Measurements from ENCODE around the gene TMEM53. TPM values are rescaled to one million over a fixed set of nuclear protein-coding genes. Genes with fewer than 3 reads are reported as not detected.

Gene TMEM53
- total RNA-seq, 1 experiment from 2014 or later: 9.3 TPM

DNA sequence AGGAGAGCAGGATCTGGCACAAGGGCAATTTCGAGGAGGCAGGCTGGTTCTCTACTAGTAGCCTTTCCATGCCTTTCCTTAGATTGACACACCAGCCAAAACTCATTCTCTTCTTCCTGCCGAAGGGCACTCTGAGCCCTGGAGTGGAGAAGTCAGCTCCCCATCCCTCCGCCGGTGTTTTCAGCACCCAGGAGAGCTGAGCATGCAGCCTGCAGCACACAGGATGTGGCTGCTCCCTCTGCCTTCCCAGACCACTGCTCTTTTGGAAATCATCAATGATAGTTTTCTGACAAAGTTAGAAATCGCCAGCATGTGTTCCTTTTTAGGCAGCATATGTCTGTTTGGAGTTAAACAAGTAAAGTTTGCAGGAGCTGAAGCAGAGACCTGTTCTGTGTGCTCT, 45.0 kb upstream of the TMEM53 start:
- peaks cover 3% of the 10 kb centered on the region for H3F3A ChIP-seq (ENCODE audit: low read length, unreplicated experiment)
- intact Hi-C loops (cut with micrococcal nuclease): no loop called here
- no peaks in the 10 kb centered on the region for H3K9me2 ChIP-seq (replicated peaks; ENCODE audit: low read length)
- H3K36me3 ChIP-seq (ENCODE audit: low read depth, low read length): no peaks in the 10 kb centered on the region
- no peak overlapping the region for H2AFZ ChIP-seq (ENCODE audit: low read length)
- no peaks in the 10 kb centered on the region for H3K27me3 ChIP-seq (ENCODE audit: low read length)
- TF ChIP-seq EZH2phosphoT487 (IDR thresholded peaks at IDR 0.05; ENCODE audit: borderline replicate concordance, low read length) (no peak), EZH2 (IDR thresholded peaks at IDR 0.05; ENCODE audit: low read length, unreplicated experiment) (no peak)
- TF ChIP-seq, protein P1, sequence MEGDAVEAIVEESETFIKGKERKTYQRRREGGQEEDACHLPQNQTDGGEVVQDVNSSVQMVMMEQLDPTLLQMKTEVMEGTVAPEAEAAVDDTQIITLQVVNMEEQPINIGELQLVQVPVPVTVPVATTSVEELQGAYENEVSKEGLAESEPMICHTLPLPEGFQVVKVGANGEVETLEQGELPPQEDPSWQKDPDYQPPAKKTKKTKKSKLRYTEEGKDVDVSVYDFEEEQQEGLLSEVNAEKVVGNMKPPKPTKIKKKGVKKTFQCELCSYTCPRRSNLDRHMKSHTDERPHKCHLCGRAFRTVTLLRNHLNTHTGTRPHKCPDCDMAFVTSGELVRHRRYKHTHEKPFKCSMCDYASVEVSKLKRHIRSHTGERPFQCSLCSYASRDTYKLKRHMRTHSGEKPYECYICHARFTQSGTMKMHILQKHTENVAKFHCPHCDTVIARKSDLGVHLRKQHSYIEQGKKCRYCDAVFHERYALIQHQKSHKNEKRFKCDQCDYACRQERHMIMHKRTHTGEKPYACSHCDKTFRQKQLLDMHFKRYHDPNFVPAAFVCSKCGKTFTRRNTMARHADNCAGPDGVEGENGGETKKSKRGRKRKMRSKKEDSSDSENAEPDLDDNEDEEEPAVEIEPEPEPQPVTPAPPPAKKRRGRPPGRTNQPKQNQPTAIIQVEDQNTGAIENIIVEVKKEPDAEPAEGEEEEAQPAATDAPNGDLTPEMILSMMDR (conservative IDR thresholded peaks at IDR 0.05; ENCODE audit: low read depth, low read length): no peak
- ChIA-PET CTCF (no interaction called here), POLR2A (ENCODE audit: unreplicated experiment) (interaction anchor here (0.6 kb wide), 1 partner anchor 11 kb away, joined by 7 read pairs; no protein-coding TSS in a partner anchor)
- no peaks in the 10 kb centered on the region for H4K20me1 ChIP-seq (ENCODE audit: low read length)
- H3K27ac ChIP-seq (ENCODE audit: low read length): no peak overlapping the region
- H3K9me3 ChIP-seq (ENCODE audit: low read length): no peaks in the 10 kb centered on the region
- no peak overlapping the region for H3K4me2 ChIP-seq (ENCODE audit: low read length)
- DNase-seq (no peak), ATAC-seq (no peak)
- H3K79me2 ChIP-seq (ENCODE audit: low read length): no peaks in the 10 kb centered on the region
- H3K4me1 ChIP-seq (ENCODE audit: insufficient read depth, low read length): no peaks in the 10 kb centered on the region
- H3K4me3 ChIP-seq (ENCODE audit: low read length): no peak overlapping the region
- BruUV-seq (replicated peaks): no TSS peak
- no peak overlapping the region for H3K9ac ChIP-seq (ENCODE audit: low read length)

- Histone ChIP-seq H3K9ac (ENCODE audit: low read length) (no peak overlapping the region), H3F3A (ENCODE audit: low read length, unreplicated experiment) (peaks cover 3% of the 10 kb centered on the region), H3K4me1 (ENCODE audit: insufficient read depth, low read length) (peaks cover 7% of the 10 kb centered on the region), H4K20me1 (ENCODE audit: low read length) (no peaks in the 10 kb centered on the region), H3K79me2 (ENCODE audit: low read length) (no peaks in the 10 kb centered on the region), H3K4me2 (ENCODE audit: low read length) (no peak overlapping the region), H2AFZ (ENCODE audit: low read length) (no peak overlapping the region), H3K27ac (ENCODE audit: low read length) (no peak overlapping the region), H3K9me3 (ENCODE audit: low read length) (no peaks in the 10 kb centered on the region), H3K4me3 (ENCODE audit: low read length) (no peak overlapping the region), H3K36me3 (ENCODE audit: low read depth, low read length) (no peaks in the 10 kb centered on the region), H3K9me2 (replicated peaks; ENCODE audit: low read length) (no peaks in the 10 kb centered on the region), H3K27me3 (ENCODE audit: low read length) (no peaks in the 10 kb centered on the region)
- intact Hi-C loops (cut with micrococcal nuclease): no loop called here
- BruUV-seq (replicated peaks): no TSS peak
- POLR2A ChIA-PET (ENCODE audit: unreplicated experiment): interaction anchor here (0.7 kb wide), 1 partner anchor 46 kb away, joined by 3 read pairs; no protein-coding TSS in a partner anchor
- ATAC-seq (no peak), DNase-seq (no peak)
- CTCF ChIA-PET: no interaction called here
- TF ChIP-seq EZH2phosphoT487 (IDR thresholded peaks at IDR 0.05; ENCODE audit: borderline replicate concordance, low read length) (no peak), EZH2 (IDR thresholded peaks at IDR 0.05; ENCODE audit: low read length, unreplicated experiment) (no peak)
- TF ChIP-seq, protein P1 (conservative IDR thresholded peaks at IDR 0.05; ENCODE audit: low read depth, low read length): no peak
These were observed 43.8 kb upstream of the TMEM53 start for GRCh38 chr1:44718091-44718490.

- Histone ChIP-seq H2AFZ (ENCODE audit: low read length) (no peak overlapping the region), H3K27ac (ENCODE audit: low read length) (no peak overlapping the region), H3F3A (ENCODE audit: low read length, unreplicated experiment) (peaks cover 3% of the 10 kb centered on the region), H3K4me1 (ENCODE audit: insufficient read depth, low read length) (peaks cover 11% of the 10 kb centered on the region), H4K20me1 (ENCODE audit: low read length) (no peaks in the 10 kb centered on the region), H3K36me3 (ENCODE audit: low read depth, low read length) (no peaks in the 10 kb centered on the region), H3K4me3 (ENCODE audit: low read length) (no peak overlapping the region), H3K9me3 (ENCODE audit: low read length) (no peaks in the 10 kb centered on the region), H3K9me2 (replicated peaks; ENCODE audit: low read length) (no peaks in the 10 kb centered on the region), H3K27me3 (ENCODE audit: low read length) (no peaks in the 10 kb centered on the region), H3K9ac (ENCODE audit: low read length) (no peak overlapping the region), H3K79me2 (ENCODE audit: low read length) (no peaks in the 10 kb centered on the region), H3K4me2 (ENCODE audit: low read length) (no peak overlapping the region)
- no peak for ATAC-seq
- TF ChIP-seq, protein P1 (conservative IDR thresholded peaks at IDR 0.05; ENCODE audit: low read depth, low read length): no peak
- TF ChIP-seq EZH2 (IDR thresholded peaks at IDR 0.05; ENCODE audit: low read length, unreplicated experiment) (no peak), EZH2phosphoT487 (IDR thresholded peaks at IDR 0.05; ENCODE audit: borderline replicate concordance, low read length) (no peak)
- intact Hi-C loops (cut with micrococcal nuclease): no loop called here
- CTCF ChIA-PET: no interaction called here
- POLR2A ChIA-PET (ENCODE audit: unreplicated experiment): interaction anchor here (0.7 kb wide), 1 partner anchor 45 kb away, joined by 3 read pairs; no protein-coding TSS in a partner anchor
- BruUV-seq (replicated peaks): no TSS peak
- DNase-seq: no peak
These were observed 43.4 kb upstream of the TMEM53 start for GRCh38 chr1:44717653-44718052.
